Common myeloid progenitor, CD34-positive (primary cell): ENCODE data around the gene ERN1.
A peak's percentile ranks its signal among the peaks of the same experiment; 100 is the strongest.

Source experiments
- CTCF ChIA-PET: fragments of 350-600 bp; sonication (Branson Sonifier 250); formaldehyde crosslinking; loops from one replicate; lab custom pipeline; 2021; ENCODE audit warnings: antibody characterized with exemption; lab: Charles Lee
- POLR2A ChIA-PET: fragments of 350-600 bp; sonication (Branson Sonifier 250); formaldehyde crosslinking; loops from one replicate; lab custom pipeline; 2021; ENCODE audit warnings: antibody characterized with exemption; lab: Charles Lee
- DNase-seq, 3 donors: peaks; one replicate each; pipeline versions ENCODE4 v3.0.0 to v3.0.0-alpha.2; 2013
- H3K27ac ChIP-seq, 2 experiments: 1 replicate in 1 of 2; 2 replicates in 1 of 2; pipeline ENCODE4 v1.7.0; 2013; ENCODE audit warnings: inconsistent platforms in 2 of 2, low read length in 2 of 2, mild to moderate bottlenecking in 2 of 2, low read depth in 1 of 2, moderate library complexity in 1 of 2; ENCODE audit not compliant: severe bottlenecking in 2 of 2, insufficient read depth in 1 of 2, poor library complexity in 1 of 2
- H3K27me3 ChIP-seq, 5 experiments: replicated peaks in 2 of 5; 1 replicate in 3 of 5; 2 replicates in 2 of 5; pipeline versions ENCODE4 v1.6.1 to v1.7.0; 2013; ENCODE audit warnings: low read length in 4 of 5, mild to moderate bottlenecking in 2 of 5, moderate library complexity in 2 of 5, inconsistent platforms in 1 of 5; ENCODE audit not compliant: insufficient read depth in 5 of 5, control insufficient read depth in 4 of 5
- H3K36me3 ChIP-seq, 4 experiments: 1 replicate in 2 of 4; 2 replicates in 2 of 4; pipeline versions ENCODE4 v1.6.1 to v1.7.0; 2013; ENCODE audit warnings: low read length in 3 of 4, control low read depth in 1 of 4, mild to moderate bottlenecking in 1 of 4; ENCODE audit not compliant: control insufficient read depth in 4 of 4, insufficient read depth in 4 of 4
- H3K4me1 ChIP-seq, 4 experiments: 1 replicate in 3 of 4; 2 replicates in 1 of 4; pipeline versions ENCODE4 v1.6.1 to v1.7.1; 2013; ENCODE audit warnings: low read length in 3 of 4, mild to moderate bottlenecking in 3 of 4, control low read depth in 1 of 4, inconsistent platforms in 1 of 4, moderate library complexity in 1 of 4; ENCODE audit not compliant: control insufficient read depth in 4 of 4, insufficient read depth in 4 of 4; ENCODE audit errors: control extremely low read depth in 1 of 4
- H3K4me3 ChIP-seq, 7 experiments: 1 replicate in 4 of 7; 2 replicates in 3 of 7; pipeline versions ENCODE4 v1.5.1 to v1.7.0; 2013; ENCODE audit warnings: mild to moderate bottlenecking in 7 of 7, low read length in 6 of 7, moderate library complexity in 6 of 7, inconsistent platforms in 2 of 7, low read depth in 2 of 7, control low read depth in 1 of 7; ENCODE audit not compliant: insufficient read depth in 4 of 7, control insufficient read depth in 1 of 7; ENCODE audit errors: extremely low read depth in 1 of 7
- H3K9me3 ChIP-seq, 5 experiments: 1 replicate in 4 of 5; 2 replicates in 1 of 5; pipeline versions ENCODE4 v1.6.1 to v1.7.1; 2013; ENCODE audit warnings: low read length in 4 of 5, mild to moderate bottlenecking in 2 of 5, inconsistent platforms in 1 of 5, low read depth in 1 of 5, moderate library complexity in 1 of 5; ENCODE audit not compliant: control insufficient read depth in 4 of 5, insufficient read depth in 2 of 5; ENCODE audit errors: control extremely low read depth in 1 of 5
- WGBS: methylation state at CpG from one replicate; pipeline ENCODE4 v1.1.5; 2013; ENCODE audit not compliant: insufficient coverage; 5-methylcytosine and 5-hydroxymethylcytosine counted together

The ERN1 gene

GRCh38 chr17:63997341-63998048 is 132.4 kb downstream of the ERN1 start:
- ChIA-PET CTCF (interaction anchor here (0.7 to 13.9 kb wide), 8 partner anchors 11 to 147 kb away, joined by 3 to 230 read pairs (median 6); partner anchors contain the start of gene ICAM2), POLR2A (interaction anchor here (1.5 to 1.6 kb wide), 2 partner anchors 23 to 28 kb away, joined by 5 to 7 read pairs; partner anchors contain the start of gene ICAM2)
- peaks cover 0 to 35% (median 21%) of the 10 kb centered on the region in 4 experiments for H3K4me1 ChIP-seq
- no peak overlapping the region for H3K27ac ChIP-seq
- H3K9me3 ChIP-seq, result no peaks in the 10 kb centered on the region
- WGBS, result 11% methylated on average over 18 of the region's 19 CpGs
- DNase-seq, result no peak
- peaks cover 0 to 12% (median 3%) of the 10 kb centered on the region in 4 experiments for H3K36me3 ChIP-seq
- H3K4me3 ChIP-seq, result peak overlapping the region; percentile 54 to 90 (median 80)
- no peaks in the 10 kb centered on the region for H3K27me3 ChIP-seq

- CTCF ChIA-PET, result interaction anchor here (0.8 to 13.9 kb wide), 8 partner anchors 9 to 148 kb away, joined by 3 to 230 read pairs (median 4); partner anchors contain the start of gene ICAM2
- Histone ChIP-seq H3K9me3 (no peaks in the 10 kb centered on the region), H3K4me1 (peaks cover 0 to 35% (median 21%) of the 10 kb centered on the region in 4 experiments), H3K27ac (no peak overlapping the region), H3K27me3 (no peaks in the 10 kb centered on the region), H3K4me3 (no peak overlapping the region), H3K36me3 (peaks cover 0 to 3% (median 0%) of the 10 kb centered on the region in 4 experiments)
- WGBS, result 96% methylated on average over 10 of the region's 11 CpGs
- POLR2A ChIA-PET, result no interaction called here
- no peak for DNase-seq
Observed at GRCh38 chr17:63996430-63997182, 133.3 kb downstream of the ERN1 start.

- 100% methylated on average over 3 of the region's 5 CpGs for WGBS
- POLR2A ChIA-PET, result no interaction called here
Observed at GRCh38 chr17:63995626-63996025, 134.3 kb downstream of the ERN1 start.

GRCh38 chr17:63993368-63993985 is 136.5 kb downstream of the ERN1 start:
- CTCF ChIA-PET, result interaction anchor here (0.8 to 13.9 kb wide), 12 partner anchors 8 to 140 kb away, joined by 3 to 230 read pairs (median 4); partner anchors contain the start of genes GH1 and ICAM2
- Histone ChIP-seq H3K9me3 (no peaks in the 10 kb centered on the region), H3K36me3 (no peaks in the 10 kb centered on the region), H3K27me3 (no peaks in the 10 kb centered on the region), H3K4me3 (no peak overlapping the region), H3K27ac (no peak overlapping the region), H3K4me1 (peaks cover 0 to 39% (median 23%) of the 10 kb centered on the region in 4 experiments)
- POLR2A ChIA-PET, result no interaction called here
- DNase-seq, result no peak
- WGBS, result 100% methylated on average over 1 of the region's 3 CpGs

More at GRCh38 chr17:63995626-63996025, 134.3 kb downstream of the ERN1 start:
- no peak overlapping the region for H3K27ac ChIP-seq
- no peaks in the 10 kb centered on the region for H3K36me3 ChIP-seq
- CTCF ChIA-PET, result interaction anchor here (1.1 to 13.9 kb wide), 3 partner anchors 9 to 59 kb away, joined by 3 to 230 read pairs (median 12); partner anchors contain the start of gene ICAM2
- H3K9me3 ChIP-seq, result no peaks in the 10 kb centered on the region
- H3K4me3 ChIP-seq, result no peak overlapping the region
- peaks cover 0 to 38% (median 23%) of the 10 kb centered on the region in 4 experiments for H3K4me1 ChIP-seq
- no peaks in the 10 kb centered on the region for H3K27me3 ChIP-seq
- no peak for DNase-seq

- peaks cover 0 to 42% (median 27%) of the 10 kb centered on the region in 4 experiments for H3K4me1 ChIP-seq
- H3K9me3 ChIP-seq, result no peaks in the 10 kb centered on the region
- H3K27ac ChIP-seq, result no peak overlapping the region
- ChIA-PET CTCF (interaction anchor here (0.8 to 13.9 kb wide), 6 partner anchors 8 to 72 kb away, joined by 3 to 230 read pairs (median 8); partner anchors contain the start of genes GH1 and ICAM2), POLR2A (no interaction called here)
- no peak for DNase-seq
- H3K36me3 ChIP-seq, result no peaks in the 10 kb centered on the region
- no peak overlapping the region for H3K4me3 ChIP-seq
- H3K27me3 ChIP-seq, result no peaks in the 10 kb centered on the region
- 98% methylated on average over 9 of the region's 11 CpGs for WGBS
Observed at GRCh38 chr17:63991611-63992010, 138.3 kb downstream of the ERN1 start.

DNA sequence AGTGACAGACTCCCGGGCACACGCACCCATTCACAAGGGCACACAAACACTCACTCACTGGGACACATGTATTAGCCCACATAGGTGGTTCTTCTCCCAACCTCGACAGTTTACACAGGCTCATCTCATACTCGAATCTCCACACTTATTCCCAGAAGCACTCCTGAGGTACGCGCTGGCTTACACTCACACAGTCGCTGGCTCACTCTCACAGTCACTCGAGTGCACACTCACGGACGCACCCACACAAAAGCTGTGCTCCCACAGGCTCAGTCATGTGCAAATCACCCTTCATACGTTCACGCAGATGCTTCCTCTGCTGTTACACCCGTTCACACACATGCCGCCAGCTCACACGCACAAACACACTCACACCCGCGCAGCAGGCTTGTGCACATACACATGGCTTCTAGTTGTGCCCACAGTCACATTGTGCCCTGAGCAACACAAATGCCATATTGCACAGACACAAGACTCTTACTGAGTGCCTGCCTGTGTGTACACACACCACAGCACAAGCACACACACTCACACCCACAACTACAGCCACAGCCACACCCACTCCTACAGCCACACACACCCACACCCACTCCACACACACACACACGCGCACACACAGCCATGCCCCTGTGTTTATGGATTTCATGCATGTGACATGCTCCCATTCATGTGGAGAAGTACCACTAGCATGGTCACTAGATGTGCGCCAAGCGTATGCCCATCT is 140.2 kb downstream of the ERN1 start:
- 91% methylated on average over 16 of the region's 21 CpGs for WGBS
- H3K4me1 ChIP-seq, result peaks cover 0 to 53% (median 44%) of the 10 kb centered on the region in 4 experiments
- H3K27me3 ChIP-seq, result no peaks in the 10 kb centered on the region
- no peaks in the 10 kb centered on the region for H3K36me3 ChIP-seq
- no peak overlapping the region for H3K4me3 ChIP-seq
- ChIA-PET CTCF (interaction anchor here (0.5 to 13.9 kb wide), 31 partner anchors 9 to 144 kb away, joined by 3 to 230 read pairs (median 5); partner anchors contain the start of genes GH1 and ICAM2), POLR2A (interaction anchor here (0.6 to 1.4 kb wide), 2 partner anchors 30 to 142 kb away, joined by 4 to 7 read pairs; partner anchors contain the start of gene ICAM2)
- no peaks in the 10 kb centered on the region for H3K9me3 ChIP-seq
- DNase-seq, result no peak
- H3K27ac ChIP-seq, result no peak overlapping the region
